A673 (cell line): ENCODE measurements around the gene KIAA1549. TPM values are rescaled to one million over a fixed set of nuclear protein-coding genes. Genes with fewer than 3 reads are reported as not detected.
A peak's percentile ranks its signal among the peaks of the same experiment; 100 is the strongest.

Experiments used
- BruUV-seq: library from RNA; stranded (reverse); fragments of 400-500 nt; replicated peaks from 2 replicates; lab custom pipeline; 2021; lab: Mats Ljungman, UMichigan
- CTCF ChIA-PET: fragments of 300-600 bp; sonication (Branson Sonifier 250); formaldehyde crosslinking; loops from one replicate; lab custom pipeline; 2022; ENCODE audit warnings: antibody characterized with exemption; lab: Charles Lee
- POLR2A ChIA-PET: fragments of 300-600 bp; sonication (Branson Sonifier 250); formaldehyde crosslinking; loops from one replicate; lab custom pipeline; 2022; ENCODE audit warnings: antibody characterized with exemption; ENCODE audit not compliant: low non-redundant PET; lab: Charles Lee
- DNase-seq: peaks from one replicate; pipeline ENCODE4 v3.0.0-alpha.2; 2015; ENCODE audit warnings: low spot score
- H3K27ac ChIP-seq: fragments of 200-600 bp; sonication (generic); 2 replicates; pipeline ENCODE4 v1.5.1; 2016; ENCODE audit warnings: mixed run types, low read depth, mild to moderate bottlenecking, mixed read lengths, antibody characterized with exemption, low read length; ENCODE audit not compliant: poor library complexity, severe bottlenecking
- H3K27me3 ChIP-seq: fragments of 200-600 bp; sonication (generic); replicated peaks from 2 replicates; pipeline ENCODE4 v1.6.1; 2017; ENCODE audit warnings: mixed run types, low read depth, mild to moderate bottlenecking, mixed read lengths, antibody characterized with exemption, low read length; ENCODE audit not compliant: insufficient read depth, poor library complexity
- H3K36me3 ChIP-seq: fragments of 200-600 bp; sonication (generic); 2 replicates; pipeline ENCODE4 v1.6.1; 2016; ENCODE audit warnings: mixed run types, mild to moderate bottlenecking, mixed read lengths, antibody characterized with exemption, low read length; ENCODE audit not compliant: insufficient read depth, poor library complexity, severe bottlenecking
- H3K4me1 ChIP-seq: fragments of 200-600 bp; sonication (generic); 2 replicates; pipeline ENCODE4 v1.6.1; 2017; ENCODE audit warnings: mixed run types, mild to moderate bottlenecking, mixed read lengths, antibody characterized with exemption, low read length; ENCODE audit not compliant: insufficient read depth, poor library complexity, severe bottlenecking
- H3K4me3 ChIP-seq: fragments of 200-600 bp; sonication (generic); 2 replicates; pipeline ENCODE4 v1.5.1; 2016; ENCODE audit warnings: low read depth, mixed run types, mild to moderate bottlenecking, mixed read lengths, low read length; ENCODE audit not compliant: poor library complexity, severe bottlenecking
- H3K9me3 ChIP-seq: fragments of 200-600 bp; sonication (generic); 2 replicates; pipeline ENCODE4 v1.6.1; 2016; ENCODE audit warnings: mixed run types, low read depth, mild to moderate bottlenecking, mixed read lengths, antibody characterized with exemption, low read length; ENCODE audit not compliant: poor library complexity, severe bottlenecking
- CTCF ChIP-seq: fragments of 300-800, 200-600 bp; sonication (generic); conservative IDR thresholded peaks from 2 replicates; pipeline ENCODE4 v1.5.1; 2017; ENCODE audit warnings: low read depth, mild to moderate bottlenecking, antibody characterized with exemption, low read length, moderate library complexity, mixed read lengths
- EZH2 ChIP-seq: fragments of 200-600 bp; sonication (generic); IDR thresholded peaks from 2 replicates; pipeline ENCODE4 v1.6.1; 2017; ENCODE audit warnings: borderline replicate concordance, low read depth, mild to moderate bottlenecking, mixed read lengths, antibody characterized with exemption, low read length; ENCODE audit not compliant: poor library complexity, severe bottlenecking
- intact Hi-C: fragments of 100-400 bp; cut with micrococcal nuclease; formaldehyde crosslinking; loops from one replicate; pipeline ENCODE4 v1.10.0; 2022; ENCODE audit not compliant: unreplicated experiment
- total RNA-seq: library from RNA; stranded (reverse); gene quantifications from 2 replicates; pipeline ENCODE4 v1.2.3, GENCODE V29; 2021

KIAA1549 gene
- total RNA-seq, 1 experiment from 2014 or later = 2.5 TPM

GRCh38 chr7:138867744-138868143 is 113.4 kb downstream of the KIAA1549 start:
- Histone ChIP-seq H3K4me3 (no peak overlapping the region), H3K9me3 (no peaks in the 10 kb centered on the region), H3K4me1 (no peaks in the 10 kb centered on the region), H3K36me3 (no peaks in the 10 kb centered on the region), H3K27me3 (no peaks in the 10 kb centered on the region), H3K27ac (no peak overlapping the region)
- ChIA-PET CTCF (interaction anchor here (1.5 kb wide), 1 partner anchor 19 kb away, joined by 3 read pairs; no protein-coding TSS in a partner anchor), POLR2A (interaction anchor here (0.6 kb wide), 1 partner anchor 117 kb away, joined by 3 read pairs; no protein-coding TSS in a partner anchor)
- intact Hi-C loops = loop anchor here (10.0 kb wide), 1 partner anchor 703 kb away; no protein-coding TSS in a partner anchor
- TF ChIP-seq EZH2 = no peak
- TF ChIP-seq CTCF = no peak
- no TSS peak for BruUV-seq
- no peak for DNase-seq

GRCh38 chr7:138866353-138866752 is 114.8 kb downstream of the KIAA1549 start:
- Histone ChIP-seq H3K27ac (no peak overlapping the region), H3K4me1 (no peaks in the 10 kb centered on the region), H3K27me3 (no peaks in the 10 kb centered on the region), H3K4me3 (no peak overlapping the region), H3K9me3 (no peaks in the 10 kb centered on the region), H3K36me3 (no peaks in the 10 kb centered on the region)
- ChIA-PET POLR2A (no interaction called here), CTCF (no interaction called here)
- DNase-seq = no peak
- TF ChIP-seq CTCF (no peak), EZH2 (no peak)
- intact Hi-C loops = loop anchor here (10.0 kb wide), 1 partner anchor 702 kb away; no protein-coding TSS in a partner anchor
- BruUV-seq = no TSS peak

GRCh38 chr7:138865843-138866242 is 115.3 kb downstream of the KIAA1549 start:
- CTCF ChIA-PET = no interaction called here

More at GRCh38 chr7:138865843-138866242, 115.3 kb downstream of the KIAA1549 start:
- Histone ChIP-seq H3K9me3 (no peaks in the 10 kb centered on the region), H3K27me3 (no peaks in the 10 kb centered on the region), H3K4me3 (no peak overlapping the region), H3K36me3 (no peaks in the 10 kb centered on the region), H3K4me1 (no peaks in the 10 kb centered on the region), H3K27ac (no peak overlapping the region)
- TF ChIP-seq CTCF (peak; percentile 50), EZH2 (no peak)
- DNase-seq = no peak
- POLR2A ChIA-PET = no interaction called here
- BruUV-seq = no TSS peak
- intact Hi-C loops = loop anchor here (10.0 kb wide), 1 partner anchor 701 kb away; no protein-coding TSS in a partner anchor
